Fibroblast of skin of abdomen (primary cell): ENCODE measurements around the gene TMEM151A.
A peak's percentile ranks its signal among the peaks of the same experiment; 100 is the strongest.

ENCODE experiments used
- DNase-seq: peaks from one replicate; pipeline ENCODE4 v3.0.0-alpha.2; 2013

Gene TMEM151A

DNA sequence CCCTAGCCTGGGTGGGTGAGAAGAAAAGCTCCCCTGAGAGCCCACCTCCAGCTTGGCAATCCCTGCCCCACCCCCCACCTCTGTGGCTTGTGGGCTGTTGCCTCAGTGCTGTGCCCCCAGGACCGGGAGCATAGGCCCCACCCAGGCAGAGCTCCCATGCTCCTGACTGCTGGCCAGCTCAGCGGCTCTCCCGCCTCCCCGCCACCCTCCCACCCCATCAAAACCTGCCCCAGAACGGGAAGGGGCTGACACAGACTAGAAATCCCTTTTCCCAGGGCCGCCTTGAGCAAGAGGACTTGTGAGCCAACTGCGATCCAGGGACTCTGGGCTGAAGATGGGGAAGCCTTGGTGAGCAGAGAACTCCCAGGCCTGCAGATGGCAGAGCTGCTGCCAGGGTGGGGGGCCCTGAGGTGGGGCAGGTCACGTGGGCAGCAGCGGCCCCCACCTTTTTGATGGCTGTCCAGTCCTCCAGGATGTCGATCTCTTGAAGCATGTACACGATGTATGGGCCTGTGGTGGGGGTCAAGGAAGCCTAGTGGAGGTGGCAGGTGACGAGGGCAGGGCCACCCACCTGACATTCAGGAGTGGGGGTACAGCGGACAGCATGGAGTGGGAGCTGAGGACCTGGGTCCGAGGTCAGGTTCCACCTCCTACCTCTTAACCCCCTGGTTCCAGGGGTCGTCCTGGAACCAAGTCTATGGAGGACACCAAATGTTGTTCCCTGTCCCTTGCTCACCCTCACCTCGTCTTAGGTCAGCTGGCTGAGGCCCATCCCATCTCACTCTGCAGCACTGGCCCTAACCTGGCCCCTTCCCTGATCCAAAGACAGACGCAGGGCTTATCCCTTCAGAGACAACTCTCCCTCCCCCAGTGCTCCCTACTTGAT, 46.8 kb downstream of the TMEM151A start:
- no peak for DNase-seq

DNA sequence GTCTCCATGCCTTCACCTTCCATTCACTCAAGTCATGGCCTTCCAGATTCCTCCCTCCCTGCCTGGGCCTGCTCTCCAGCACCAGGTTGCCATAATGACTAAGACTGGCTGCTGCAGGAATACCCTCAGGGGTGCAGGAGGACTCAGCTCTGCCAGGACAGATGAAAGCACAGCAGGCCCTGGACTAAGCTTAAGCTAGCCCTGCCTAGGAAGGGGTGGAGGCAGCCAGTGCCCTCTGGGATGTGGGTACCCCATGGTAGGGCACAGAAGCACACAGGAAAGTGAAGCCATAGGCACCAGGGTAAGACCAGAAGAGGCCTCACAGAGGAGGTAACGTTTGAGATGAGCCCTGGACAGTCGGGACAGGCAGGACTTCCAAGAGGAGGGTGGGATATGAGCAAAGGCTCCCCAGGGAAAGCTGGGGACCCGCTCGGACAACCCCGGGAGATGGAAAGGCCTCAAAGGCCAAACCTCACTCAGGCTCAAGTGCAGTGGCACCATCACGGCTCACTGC, 47.5 kb downstream of the TMEM151A start:
- no peak for DNase-seq

DNA sequence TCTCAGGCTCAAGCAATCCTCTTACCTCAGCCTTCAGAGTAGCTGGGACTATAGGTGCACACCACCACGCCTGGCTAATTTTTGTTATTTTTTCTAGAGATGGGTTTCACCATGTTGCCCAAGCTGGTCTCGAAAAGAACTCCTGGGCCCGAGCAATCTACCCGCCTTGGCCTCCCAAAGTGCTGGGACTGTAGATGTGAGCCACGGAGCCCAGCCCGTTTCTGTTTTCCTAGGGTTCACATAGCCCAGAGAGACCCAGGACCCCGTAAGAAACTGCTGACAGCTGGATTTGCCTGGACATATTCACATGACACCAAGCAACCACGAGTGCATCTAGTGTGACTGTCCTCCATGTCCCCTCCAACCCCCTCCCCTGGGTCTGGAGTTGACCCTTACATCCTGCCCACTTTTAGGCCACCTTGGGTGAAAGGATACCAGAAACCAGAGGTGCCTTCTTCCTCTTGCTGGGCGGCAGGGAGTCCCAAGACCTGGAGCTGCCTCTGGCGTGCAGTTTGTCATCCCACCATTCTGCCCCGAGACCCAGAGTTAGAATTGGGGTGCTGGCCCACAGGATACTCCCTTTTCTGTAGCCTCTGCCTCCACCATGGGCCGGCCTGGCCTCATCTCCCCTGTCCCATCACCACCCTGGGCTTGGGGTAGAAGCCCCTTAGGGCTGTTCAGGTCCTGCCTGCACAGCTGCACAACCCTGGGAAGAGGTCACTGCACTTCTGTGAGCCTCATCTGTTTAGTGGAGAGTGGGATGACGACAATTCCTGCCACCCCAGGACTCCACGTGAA, 48.2 kb downstream of the TMEM151A start:
- DNase-seq: no peak

DNA sequence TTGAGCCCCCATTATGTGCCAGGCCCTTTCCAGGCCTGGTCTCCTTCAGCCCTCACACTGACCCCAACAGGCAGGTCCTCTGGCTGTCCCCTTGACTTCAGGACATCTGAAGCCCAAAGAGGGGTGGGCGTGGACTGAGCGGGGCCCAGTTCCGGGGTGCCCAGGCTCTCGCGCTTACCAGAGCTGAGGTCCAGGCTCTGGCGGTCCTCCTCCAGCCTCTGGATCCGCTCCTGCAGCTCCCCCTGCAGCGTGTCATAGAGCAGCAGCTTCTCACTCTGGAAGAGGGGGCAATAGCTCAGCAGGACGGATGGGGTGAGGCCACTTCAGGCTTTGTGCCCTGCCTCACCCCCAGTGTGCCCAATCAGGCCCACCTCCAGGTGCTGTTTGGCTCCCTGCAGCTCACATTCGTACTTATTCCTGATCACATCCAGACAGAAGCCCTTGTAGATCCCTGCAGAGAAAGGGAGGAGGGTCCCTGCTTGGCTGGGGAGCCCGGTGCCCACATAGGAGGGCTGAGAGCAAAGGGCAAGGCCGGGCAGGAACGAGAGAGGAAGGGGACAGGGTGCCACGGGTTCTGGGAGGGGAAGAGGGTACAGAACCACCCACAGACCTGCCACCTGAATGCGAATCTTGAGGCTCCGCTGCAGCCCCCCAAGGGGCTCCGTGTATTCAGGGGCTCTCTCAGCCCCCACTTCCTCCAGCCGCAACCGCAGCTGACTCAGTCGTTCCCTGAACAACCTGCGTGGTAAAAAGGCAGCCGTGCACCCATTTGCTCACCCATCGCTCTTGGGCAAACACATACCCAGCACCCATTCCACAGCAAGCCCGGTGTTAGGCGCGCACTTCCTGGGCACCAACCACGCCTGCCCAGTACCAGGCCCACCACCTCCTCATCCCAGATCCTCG, 49.2 kb downstream of the TMEM151A start:
- no peak for DNase-seq

DNA sequence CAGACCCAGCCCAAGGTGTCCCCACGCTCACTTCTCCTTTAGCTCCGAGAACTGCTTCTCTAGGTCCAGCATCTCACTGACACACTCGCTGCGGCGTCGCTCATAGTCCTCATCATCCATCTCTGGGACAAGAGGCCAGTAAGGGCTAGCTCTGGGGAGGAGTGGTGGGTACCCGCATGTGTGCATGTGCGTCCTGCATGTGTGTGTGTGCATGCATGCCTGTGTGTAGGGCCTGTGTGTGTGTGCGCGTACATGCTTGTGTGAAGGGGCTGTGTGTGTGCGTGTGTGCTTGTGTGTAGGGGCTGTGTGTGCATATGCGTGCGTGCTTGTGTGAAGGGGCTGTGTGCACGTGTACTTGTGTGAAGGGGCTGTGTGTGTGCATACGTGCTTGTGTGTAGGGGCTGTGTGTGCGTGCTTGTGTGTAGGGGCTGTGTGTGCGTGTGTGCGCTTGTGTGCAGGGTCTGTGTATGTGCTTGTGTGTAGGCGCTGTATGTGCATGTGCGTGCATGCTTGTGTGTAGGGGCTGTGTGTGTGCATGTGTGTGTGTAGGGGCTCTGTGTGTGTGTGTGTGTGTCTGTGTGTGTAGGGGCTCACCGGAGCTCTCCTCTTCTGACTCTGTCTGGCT, 49.9 kb downstream of the TMEM151A start:
- no peak for DNase-seq

DNA sequence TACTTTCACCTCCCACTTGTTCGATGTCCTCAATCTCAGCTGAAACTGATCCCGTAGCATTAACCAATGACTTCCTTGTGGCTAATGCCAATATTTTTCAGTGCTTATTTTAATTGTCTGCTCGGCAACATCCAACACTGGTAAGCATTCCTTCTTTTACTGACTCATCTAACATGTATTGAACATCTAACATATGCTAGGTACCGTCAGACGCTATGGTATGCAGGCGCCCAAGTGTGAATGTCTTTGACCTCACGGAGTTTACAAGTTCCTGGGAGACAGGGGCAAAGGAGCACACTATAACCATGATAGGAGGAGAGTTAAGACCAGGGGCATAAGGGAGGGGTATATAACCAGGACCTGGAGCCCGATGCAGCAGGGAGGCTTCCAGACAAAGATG, 51.5 kb downstream of the TMEM151A start:
- no peak for DNase-seq

DNA sequence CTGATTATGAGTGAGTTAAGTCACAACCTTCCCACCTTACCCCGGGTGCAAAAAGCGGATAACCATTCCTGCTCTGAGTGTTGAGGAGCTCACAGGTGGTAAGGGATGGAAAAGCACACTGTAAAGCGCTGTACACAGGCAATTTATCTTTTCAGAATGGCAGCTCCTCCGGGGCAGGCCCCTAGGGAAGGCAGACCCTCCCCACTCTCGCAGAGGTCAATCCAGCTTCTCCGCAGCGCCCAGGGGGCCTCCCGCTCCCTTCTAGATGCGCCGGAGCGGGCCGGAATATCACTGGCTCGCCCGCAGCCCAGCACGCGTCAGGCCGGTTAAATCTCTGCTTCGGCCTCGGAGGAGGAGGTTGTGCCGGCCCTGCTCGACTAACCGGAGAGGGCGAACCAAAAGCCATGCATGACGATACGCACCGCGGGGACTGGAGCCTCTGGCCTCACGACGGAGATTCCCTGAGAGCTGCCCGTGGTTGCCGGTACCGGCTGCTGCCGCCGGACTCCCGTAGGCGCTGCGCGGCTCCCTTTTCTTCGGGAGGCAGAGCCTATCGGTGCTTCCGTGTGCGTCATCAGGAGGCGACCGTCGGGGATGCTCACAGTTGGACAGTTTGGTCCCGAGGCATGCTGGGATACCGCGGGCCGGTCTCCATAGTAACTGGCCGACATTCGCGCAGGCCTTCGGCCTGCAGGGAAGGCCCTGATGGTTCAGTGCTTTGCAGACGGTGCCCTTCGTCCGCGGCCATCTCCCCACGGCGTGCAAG, 53.0 kb downstream of the TMEM151A start, which contains the start of gene BRMS1:
Gene BRMS1, minus strand, starts transcription at position 555 of the 766 bp plus-strand sequence. CDS start 2,870 bp downstream, outside the sequence.
- peak; percentile 97 for DNase-seq

DNA sequence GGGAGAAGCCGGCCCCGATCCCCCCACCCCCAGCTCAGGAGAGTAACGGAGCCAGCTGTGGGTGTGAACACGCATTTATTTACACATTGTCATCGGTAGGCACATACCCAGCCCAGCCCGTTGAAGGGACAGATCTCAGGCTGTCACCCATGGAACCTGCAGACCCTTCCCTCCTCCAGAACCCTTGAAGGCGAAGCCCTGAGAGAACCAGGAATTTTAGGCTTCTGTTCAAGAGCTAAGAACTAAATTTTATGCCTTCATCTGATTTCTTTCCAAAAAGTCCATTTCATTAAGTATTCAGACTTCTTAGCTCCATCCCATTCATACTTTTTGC, 53.6 kb downstream of the TMEM151A start:
- no peak for DNase-seq
